GM19025 (cell line): Measurements from ENCODE around the gene SIGMAR1.
"Not testable (repeated sequence)": the region's sequence is repeated elsewhere in the genome, so short reads cannot be mapped to it uniquely, and the experiment has no call there.

Experiments used
- ATAC-seq: cut with Tn5 transposase; IDR thresholded peaks from one replicate; pipeline ENCODE4 v1.9.1; 2021; ENCODE audit warnings: mild to moderate bottlenecking, low read depth, moderate library complexity; ENCODE audit not compliant: unreplicated experiment

SIGMAR1 gene

DNA sequence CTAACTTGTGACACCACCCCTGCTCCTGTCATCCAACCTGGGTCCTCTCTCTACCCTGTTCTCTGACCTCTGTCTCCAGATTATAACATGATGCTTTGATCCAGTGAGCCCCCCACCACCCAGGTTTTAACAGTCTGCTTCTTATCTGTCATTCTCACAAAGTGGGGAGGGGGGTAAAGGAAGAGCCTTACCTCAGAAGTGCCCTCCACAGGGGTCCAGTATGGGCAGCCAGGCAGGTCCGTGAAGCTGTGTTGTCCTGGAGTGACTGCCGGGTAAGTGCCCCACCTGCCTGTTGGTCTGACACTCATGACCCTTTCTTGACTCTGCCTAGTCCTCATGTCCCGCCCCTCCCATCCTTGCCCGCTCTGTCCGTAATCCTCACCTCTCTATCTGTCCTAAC is 17.8 kb upstream of the SIGMAR1 start:
- no peak for ATAC-seq

GRCh38 chr9:34654323-34655051 is 16.9 kb upstream of the SIGMAR1 start:
- no peak for ATAC-seq

GRCh38 chr9:34653151-34654072 is 15.8 kb upstream of the SIGMAR1 start:
- no peak for ATAC-seq

DNA sequence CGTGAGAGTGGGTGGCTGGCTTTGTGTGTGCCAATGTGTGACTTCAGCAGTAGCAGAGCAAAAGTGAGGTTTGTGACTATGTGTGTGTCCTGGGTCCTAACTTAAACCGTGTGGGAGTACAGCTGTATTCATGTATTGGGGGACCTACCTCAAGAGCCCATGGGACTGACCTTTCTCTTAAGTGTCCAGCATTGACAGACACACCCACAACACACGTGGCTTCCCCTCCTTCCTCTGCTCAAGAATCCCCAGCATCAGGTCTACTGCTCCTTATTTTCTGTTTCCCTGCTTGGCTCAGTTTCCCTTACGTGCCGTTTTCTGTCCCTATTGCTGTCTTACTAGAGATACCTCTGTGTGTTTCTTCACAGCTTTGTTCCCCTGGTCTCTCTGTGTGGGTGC is 15.0 kb upstream of the SIGMAR1 start:
- ATAC-seq = no peak

- ATAC-seq = no peak
These were observed 14.5 kb upstream of the SIGMAR1 start, which contains the start of gene IL11RA for GRCh38 chr9:34651876-34652601. IL11RA (plus strand) TSS chr9:34652185; CDS start chr9:34655218, 3,033 bp downstream.

DNA sequence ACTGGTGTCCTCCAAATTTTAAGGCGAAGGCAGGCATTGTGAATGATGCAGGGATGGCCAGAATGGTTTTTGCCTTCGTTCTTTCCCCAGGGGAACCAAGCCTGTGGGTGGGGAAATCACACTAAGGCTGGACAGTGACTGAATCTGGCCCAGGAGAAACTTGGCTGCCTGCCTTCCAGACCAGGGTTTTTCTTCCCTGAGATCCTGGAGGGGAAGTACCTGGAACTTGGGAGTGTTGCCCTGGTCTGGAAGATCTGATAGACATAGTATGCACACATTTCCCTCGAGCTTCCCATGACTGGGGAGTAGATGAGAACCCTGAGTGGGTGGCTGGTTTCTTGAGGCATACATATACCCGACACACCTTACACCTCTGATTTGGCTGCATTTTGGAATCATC is 13.7 kb upstream of the SIGMAR1 start:
- ATAC-seq = no peak

DNA sequence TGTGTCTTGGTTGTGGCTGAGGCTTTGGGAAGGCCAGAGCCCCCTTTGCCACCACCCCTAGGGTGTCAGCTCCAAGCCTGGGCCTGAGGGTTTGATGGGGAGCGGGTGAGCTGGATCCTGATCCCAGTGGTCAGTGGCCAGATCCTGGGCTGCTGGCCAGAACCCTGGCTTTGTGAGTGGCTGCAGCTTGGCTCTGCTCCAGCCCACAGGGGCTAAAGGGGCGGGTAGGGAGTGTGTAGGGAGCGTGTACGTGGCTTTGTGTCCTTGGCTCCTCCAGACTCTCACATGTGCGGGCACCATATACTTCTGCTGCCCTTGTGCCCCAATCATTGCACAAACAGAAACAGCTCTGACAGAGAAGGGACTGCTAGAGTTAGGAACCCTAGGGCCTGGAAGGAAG is 13.2 kb upstream of the SIGMAR1 start:
- no peak for ATAC-seq

DNA sequence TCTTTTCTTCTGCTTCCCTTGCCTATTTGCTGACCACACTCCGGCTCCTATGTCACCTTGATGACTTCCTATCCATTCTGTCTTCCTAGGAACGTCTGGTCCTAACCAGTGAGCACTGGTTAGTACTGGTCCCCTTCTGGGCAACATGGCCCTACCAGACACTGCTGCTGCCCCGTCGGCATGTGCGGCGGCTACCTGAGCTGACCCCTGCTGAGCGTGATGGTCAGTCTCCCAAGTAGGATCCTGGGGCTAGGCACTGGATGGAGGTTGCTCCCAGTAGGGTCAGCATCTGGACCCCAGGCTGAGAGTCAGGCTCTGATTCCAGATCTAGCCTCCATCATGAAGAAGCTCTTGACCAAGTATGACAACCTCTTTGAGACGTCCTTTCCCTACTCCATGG is 11.1 kb upstream of the SIGMAR1 start:
- no peak for ATAC-seq

- no peak for ATAC-seq
These were observed 10.1 kb upstream of the SIGMAR1 start for GRCh38 chr9:34647651-34648050.

DNA sequence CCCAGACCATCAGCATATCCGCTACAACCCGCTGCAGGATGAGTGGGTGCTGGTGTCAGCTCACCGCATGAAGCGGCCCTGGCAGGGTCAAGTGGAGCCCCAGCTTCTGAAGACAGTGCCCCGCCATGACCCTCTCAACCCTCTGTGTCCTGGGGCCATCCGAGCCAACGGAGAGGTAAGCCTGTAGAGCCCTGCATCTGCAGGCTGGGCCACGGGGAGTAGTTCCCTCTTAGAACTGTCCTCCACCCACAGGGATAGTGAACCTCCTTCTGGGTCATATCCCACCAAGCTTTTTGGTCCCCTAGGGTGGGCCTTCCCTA is 9.5 kb upstream of the SIGMAR1 start:
- no peak for ATAC-seq

GRCh38 chr9:34646211-34647083 is 8.9 kb upstream of the SIGMAR1 start, which contains the start of gene GALT:
GALT (plus strand) TSS chr9:34646675; CDS start chr9:34646705, 30 bp downstream.
- ATAC-seq = peak; percentile 86

DNA sequence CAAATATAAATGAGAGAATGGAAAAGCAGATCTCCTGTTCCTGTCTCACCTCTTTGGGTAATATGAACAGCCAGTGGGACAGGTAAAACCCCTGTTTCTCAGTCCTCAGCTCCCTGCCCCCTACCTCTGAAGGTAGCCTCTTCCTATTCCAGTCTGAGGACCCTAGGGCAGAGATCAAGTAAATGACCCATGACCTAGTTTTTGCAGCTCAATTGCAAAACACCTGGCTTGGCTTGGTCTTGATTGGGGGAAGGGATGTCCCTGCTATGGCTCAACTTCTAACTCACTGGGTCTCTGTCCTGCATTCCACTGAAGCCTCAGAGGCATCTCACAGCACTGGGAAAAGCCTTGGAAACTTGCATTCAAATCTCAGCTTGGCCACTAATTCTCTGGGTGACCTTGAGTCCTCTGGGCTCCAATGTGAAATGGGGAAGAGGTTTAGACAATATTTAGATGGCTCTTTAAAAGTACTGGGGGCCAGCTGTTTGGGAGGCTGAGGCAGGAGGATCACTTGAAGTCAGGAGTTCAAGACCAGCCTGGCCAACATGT is 7.3 kb upstream of the SIGMAR1 start:
- no peak for ATAC-seq

DNA sequence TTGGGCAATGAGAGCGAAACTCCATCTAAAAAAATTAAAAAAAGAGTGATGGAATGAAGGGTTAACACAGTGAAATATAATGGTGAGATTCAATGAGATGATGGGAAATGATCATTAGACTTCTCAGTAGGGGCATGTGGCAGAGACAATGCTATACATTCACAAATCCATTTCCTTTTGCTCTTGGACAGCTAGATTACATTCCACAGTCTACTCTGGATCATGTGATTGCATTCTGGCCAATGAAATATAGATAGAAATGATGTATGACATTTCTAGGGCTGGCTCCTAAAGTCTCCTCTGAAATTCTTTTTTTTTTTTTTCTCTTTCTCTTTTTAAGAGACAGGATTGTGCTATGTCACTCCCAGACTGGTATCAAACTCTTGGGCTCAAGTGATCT is 5.1 kb upstream of the SIGMAR1 start:
- ATAC-seq = no peak

DNA sequence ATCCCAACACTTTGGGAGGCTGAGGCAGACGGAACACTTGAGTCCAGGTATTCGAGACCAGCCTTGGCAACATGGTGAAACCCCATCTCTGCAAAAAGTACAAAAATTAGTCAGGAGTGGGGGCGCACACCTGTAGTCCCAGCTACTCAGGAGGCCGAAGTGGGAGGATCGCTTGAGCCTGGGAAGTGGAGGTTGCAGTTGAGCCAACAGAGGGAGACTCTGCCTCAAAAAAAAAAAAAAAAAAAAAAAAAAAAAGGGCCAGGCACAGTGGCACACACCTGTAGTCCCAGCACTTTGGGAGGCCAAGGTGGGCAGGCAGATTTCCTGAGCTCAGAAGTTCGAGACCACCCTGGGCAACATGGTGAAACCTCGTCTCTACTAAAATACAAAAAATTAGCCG is 1.7 kb upstream of the SIGMAR1 start:
- not testable (repeated sequence) for ATAC-seq

- no peak for ATAC-seq
These were observed 505 bp upstream of the SIGMAR1 start for GRCh38 chr9:34638138-34638445.

- ATAC-seq = no peak
These were observed 714 bp downstream of the SIGMAR1 start for GRCh38 chr9:34636791-34637355.

GRCh38 chr9:34635556-34635955 is 2.0 kb downstream of the SIGMAR1 start:
- ATAC-seq = no peak

DNA sequence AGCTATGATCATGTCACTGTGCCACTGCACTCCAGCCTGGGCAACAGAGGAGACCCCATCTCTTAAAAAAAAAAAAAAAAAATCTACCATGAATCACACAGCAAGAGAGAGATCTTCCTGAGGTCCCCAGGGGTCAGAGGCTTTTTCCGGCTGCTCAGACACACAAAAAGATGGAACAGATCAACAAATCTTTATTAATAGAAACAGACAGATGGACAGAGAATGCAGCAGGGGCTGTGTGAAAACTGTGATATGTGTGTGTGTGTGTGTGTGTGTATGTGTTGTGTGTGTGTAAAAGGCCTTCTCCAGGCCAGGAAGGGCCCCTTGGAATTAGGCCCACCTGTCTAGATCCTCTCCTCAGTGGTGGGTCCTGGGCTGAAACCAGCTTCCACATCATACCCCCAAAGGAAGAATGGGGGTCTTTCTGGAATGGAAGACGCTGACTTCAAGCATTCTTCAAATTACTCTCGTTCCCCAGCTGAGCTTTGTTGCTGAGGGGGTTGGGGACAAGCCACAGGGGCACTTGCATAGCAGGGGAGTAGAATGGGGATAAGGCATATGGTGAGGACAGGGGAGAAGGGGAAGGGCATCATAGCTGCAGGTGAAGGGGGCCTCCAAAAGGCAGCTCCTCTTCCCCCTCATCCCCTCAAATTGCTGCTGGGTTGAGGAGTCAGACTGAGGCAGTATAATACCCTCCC is 2.9 kb downstream of the SIGMAR1 start:
- no peak for ATAC-seq
